HL-60 (cell line): ENCODE data around the gene AUP1.

Source experiments
- DNase-seq, 2 experiments: peaks; one replicate each; pipeline ENCODE4 v3.0.0-alpha.2; 2010 to 2020; ENCODE audit warnings: low read depth in 1 of 2, low spot score in 1 of 2
- H3K27ac ChIP-seq: fragments of 250-450 bp; sonication (Bioruptor Pico); replicated peaks from 2 replicates; pipeline ENCODE4 v1.5.1; 2020; ENCODE audit warnings: mild to moderate bottlenecking, moderate library complexity
- H3K27me3 ChIP-seq: fragments of 250-450 bp; sonication (Bioruptor Pico); 2 replicates; pipeline ENCODE4 v1.5.1; 2021; ENCODE audit warnings: mild to moderate bottlenecking, moderate library complexity; ENCODE audit not compliant: insufficient read depth, poor library complexity, severe bottlenecking
- H3K4me3 ChIP-seq: replicated peaks from 2 replicates; pipeline ENCODE4 v1.5.1; 2011; ENCODE audit warnings: mild to moderate bottlenecking, control low read depth, low read length; ENCODE audit not compliant: insufficient read depth
- CTCF ChIP-seq: IDR thresholded peaks from one replicate; pipeline ENCODE4 v1.5.1; 2011; ENCODE audit warnings: low read length, control low read depth, inconsistent platforms; ENCODE audit not compliant: insufficient read depth
- GABPA ChIP-seq: IDR thresholded peaks from 2 replicates; pipeline ENCODE4 v1.6.1; 2012; ENCODE audit warnings: low read depth
- POLR2AphosphoS5 ChIP-seq: IDR thresholded peaks from 2 replicates; pipeline ENCODE4 v1.6.1; 2012; ENCODE audit warnings: low read depth
- REST ChIP-seq: IDR thresholded peaks from 2 replicates; pipeline ENCODE4 v1.6.1; 2012; ENCODE audit warnings: low read depth; ENCODE audit not compliant: insufficient replicate concordance
- SPI1 ChIP-seq: IDR thresholded peaks from 2 replicates; pipeline ENCODE4 v1.6.1; 2012; ENCODE audit warnings: low read depth, mild to moderate bottlenecking, borderline replicate concordance

AUP1 gene

DNA sequence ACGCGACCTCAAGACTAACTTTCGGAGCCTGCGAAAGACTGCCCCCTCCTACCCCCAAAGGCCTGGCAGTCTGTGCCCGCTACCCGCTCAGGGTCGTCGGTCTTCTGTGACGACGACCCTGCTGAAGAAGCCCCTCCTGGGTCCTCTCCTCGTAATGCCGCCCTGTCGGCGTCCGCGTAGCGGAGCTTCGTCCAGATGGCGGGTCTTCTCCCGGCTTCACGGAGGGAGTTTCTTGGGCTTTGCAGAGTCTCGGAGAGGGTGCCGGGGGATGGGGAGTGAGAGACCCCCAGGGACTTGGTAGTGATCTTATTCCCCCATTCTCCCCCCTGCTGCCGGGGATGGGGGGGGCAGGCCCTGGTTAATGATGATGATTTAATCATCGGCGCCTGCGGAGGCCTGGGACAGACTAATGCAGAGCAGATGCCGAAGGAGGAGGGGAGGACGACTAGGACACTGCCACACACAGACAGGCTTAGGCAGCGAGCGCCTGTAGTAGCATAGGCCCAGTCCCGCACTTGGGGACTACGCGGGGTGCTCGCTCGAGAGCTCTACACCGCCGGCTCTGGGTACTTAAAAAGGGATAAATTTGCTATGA, 21.5 kb downstream of the AUP1 start:
- Histone ChIP-seq H3K4me3 (peak overlapping the region; percentile 83), H3K27me3 (peaks cover 21% of the 10 kb centered on the region), H3K27ac (peak overlapping the region; percentile 96)
- no peak for TF ChIP-seq REST
- TF ChIP-seq SPI1 = no peak
- TF ChIP-seq POLR2AphosphoS5 = no peak
- no peak for TF ChIP-seq GABPA
- TF ChIP-seq CTCF = no peak
- DNase-seq = no peak

GRCh38 chr2:74507145-74507925, 22.2 kb downstream of the AUP1 start, which contains the start of gene PCGF1:
Gene PCGF1 (minus strand): TSS chr2:74507695. CDS start chr2:74507668, 27 bp downstream.
- Histone ChIP-seq H3K27ac (peak within 1 kb of the TSS; percentile 96), H3K27me3 (peaks cover 22% of the 10 kb centered on the region), H3K4me3 (peak within 1 kb of the TSS; percentile 83)
- DNase-seq = peak; percentile 93 to 98
- TF ChIP-seq SPI1 (no peak), CTCF (no peak), REST (no peak), GABPA (peak; percentile 72), POLR2AphosphoS5 (peak; percentile 73; the same call in 1 of the 2 replicates)

GRCh38 chr2:74505448-74506246, 23.9 kb downstream of the AUP1 start:
- no peak for DNase-seq
- Histone ChIP-seq H3K4me3 (peak overlapping the region; percentile 12; the same call in 1 of the 2 replicates), H3K27me3 (peaks cover 27% of the 10 kb centered on the region), H3K27ac (no peak overlapping the region)
- TF ChIP-seq SPI1 = no peak

- Histone ChIP-seq H3K4me3 (no peak overlapping the region), H3K27ac (no peak overlapping the region), H3K27me3 (peaks cover 38% of the 10 kb centered on the region)
- TF ChIP-seq POLR2AphosphoS5 (no peak), CTCF (no peak), SPI1 (no peak), REST (no peak), GABPA (no peak)
- DNase-seq = no peak
Measured at GRCh38 chr2:74504591-74504990, 24.9 kb downstream of the AUP1 start.
